Stimulated activated CD4-positive, alpha-beta T cell treated with anti-CD3 and anti-CD28 coated beads, Interleukin-4, amount 100 ng/mL, for 24 hours (primary cell): ENCODE data around the gene LAMTOR1.

ENCODE experiments used
- DNase-seq: peaks from one replicate; pipeline ENCODE4 v3.0.0-alpha.2; 2020

LAMTOR1 gene

GRCh38 chr11:72116019-72116755 is 13.1 kb upstream of the LAMTOR1 start:
- no peak for DNase-seq

DNA sequence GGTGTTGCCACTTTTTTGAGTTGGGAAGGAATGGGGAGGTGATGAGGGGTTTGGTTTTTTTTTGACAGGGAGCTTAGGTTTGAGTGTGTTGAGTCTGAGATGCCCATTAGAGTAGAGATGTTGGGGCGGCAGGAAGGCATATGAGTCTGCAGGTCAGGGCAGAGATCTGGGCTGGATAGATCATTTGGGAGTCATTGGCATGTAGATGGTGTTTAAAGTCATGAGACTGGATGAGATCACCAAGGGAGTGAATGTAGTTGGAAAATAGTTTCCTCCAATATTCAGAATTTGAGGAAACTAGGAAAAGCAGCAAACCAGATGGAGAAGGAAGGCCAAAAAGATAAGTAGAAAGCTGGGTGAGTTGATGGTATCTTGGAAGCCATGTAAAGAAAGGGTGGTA is 11.5 kb upstream of the LAMTOR1 start:
- no peak for DNase-seq

DNA sequence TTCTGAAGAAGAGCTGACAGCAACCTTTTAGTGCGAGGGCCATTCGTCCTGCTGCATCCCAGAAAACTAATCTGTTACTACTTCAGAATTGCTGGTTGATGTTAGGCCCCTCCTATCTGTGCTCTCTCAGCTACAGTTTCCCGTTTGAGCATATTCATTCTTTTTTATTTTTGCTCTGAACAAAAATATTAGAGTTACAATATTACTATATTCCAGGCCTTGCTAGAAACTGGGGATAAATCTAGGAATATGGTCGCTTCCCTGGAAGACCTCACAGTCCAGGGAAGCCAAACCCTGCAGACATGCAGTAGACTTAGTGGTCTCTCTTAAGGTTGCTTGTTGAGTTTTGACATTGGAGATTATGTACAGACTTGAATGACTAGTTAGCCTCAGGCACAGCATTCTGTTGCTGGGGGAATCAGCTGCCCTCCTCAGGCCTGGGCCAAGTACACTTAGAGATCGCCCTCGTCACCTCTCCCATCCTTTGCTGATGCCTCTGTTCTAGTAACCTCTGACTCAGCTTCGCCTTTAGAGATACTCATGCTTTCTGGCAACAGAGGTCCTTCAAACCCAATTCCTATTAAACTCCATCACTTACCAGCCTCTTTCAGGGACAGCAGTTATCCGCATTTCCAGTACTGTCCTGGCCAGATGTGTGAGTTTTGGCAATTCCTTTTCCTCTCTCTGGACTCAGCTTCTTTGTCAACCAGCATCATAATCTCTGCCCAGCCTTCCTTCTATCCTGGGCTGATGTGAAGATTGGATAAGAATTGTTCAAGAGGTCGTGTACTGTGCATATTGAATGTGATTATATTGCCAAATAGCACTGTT is 10.1 kb upstream of the LAMTOR1 start:
- no peak for DNase-seq

DNA sequence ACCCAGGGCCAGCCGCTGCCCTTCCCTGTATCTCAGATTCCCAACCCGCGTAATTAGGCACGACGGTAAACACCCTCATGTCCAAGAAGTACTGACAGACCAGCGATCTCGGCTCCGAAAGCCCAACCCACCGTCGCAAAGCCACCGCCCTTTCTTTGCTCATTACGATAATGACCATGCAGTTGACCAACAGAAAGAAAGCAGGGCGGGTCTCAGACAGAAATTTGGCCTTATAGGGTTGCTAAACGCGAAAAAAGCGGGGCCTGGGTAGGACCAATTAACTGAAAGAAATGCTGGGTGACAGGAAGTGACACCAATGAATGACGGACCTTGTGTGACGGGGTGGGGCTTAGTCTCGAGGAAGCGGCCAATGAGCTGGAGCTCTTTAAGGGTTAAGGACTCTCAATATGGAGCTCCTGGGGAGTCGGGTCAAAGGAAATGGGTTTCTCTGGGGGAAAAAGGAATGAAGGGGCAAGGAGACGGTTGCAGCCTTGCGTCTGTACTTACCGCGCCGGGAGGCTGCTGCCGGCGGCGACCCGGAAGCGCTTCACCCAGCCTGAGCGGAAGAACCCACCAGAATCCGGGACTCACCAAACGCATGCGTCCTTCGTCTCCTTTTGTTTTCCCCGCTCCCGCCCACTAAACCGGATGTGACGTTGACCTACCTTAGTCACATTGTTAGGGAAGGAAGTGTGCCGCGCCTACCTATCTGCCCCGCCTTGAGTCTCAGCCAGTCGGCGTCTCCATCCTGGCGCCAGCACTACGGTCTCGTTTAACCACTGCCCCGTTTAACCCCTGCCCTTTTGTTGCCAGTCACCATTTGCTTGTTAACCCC is 9.3 kb upstream of the LAMTOR1 start, which contains the start of gene ANAPC15:
ANAPC15 (minus strand) TSS at position 553 of the 835 bp plus-strand sequence. CDS start 1,419 bp downstream, outside the sequence.
- peak; percentile 100 for DNase-seq

DNA sequence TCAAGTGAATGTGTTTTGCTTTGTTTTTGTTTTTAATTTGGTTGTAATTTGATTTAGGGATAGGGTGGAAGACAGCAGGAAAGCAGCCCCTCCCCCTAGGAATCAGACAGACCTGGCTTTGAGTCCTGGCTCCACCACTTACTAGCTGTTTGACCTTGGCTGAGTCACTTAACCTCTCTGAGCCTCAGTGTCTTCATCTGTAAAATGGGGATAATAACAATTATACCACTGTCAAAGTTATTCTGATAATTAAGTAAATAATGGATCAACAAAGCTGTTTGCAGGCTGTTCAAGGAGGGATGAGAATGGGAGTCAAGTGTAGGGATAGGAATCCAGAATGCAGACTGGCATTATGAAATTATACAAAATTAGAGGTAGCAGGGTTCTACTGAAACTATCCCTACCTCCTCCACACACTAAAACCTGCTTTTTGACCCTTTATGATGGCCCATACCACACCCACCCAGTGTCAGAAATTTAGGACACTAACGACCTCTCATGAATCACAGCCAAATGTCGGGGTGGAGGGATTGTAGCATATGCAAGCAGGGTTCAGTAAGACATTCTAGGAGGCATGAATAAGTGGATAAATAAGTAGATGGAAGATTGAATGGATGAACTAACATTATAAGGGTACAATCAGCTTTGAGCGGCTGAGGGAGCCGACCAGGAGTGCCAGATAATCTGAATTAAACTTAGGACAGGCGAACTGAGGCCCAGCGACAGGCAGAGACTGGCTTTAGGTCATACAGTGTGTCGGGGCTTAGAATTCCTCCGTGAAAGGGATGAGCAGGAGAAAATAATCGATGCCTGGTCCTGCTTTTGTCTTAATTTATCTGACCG is 8.4 kb upstream of the LAMTOR1 start:
- DNase-seq = no peak

DNA sequence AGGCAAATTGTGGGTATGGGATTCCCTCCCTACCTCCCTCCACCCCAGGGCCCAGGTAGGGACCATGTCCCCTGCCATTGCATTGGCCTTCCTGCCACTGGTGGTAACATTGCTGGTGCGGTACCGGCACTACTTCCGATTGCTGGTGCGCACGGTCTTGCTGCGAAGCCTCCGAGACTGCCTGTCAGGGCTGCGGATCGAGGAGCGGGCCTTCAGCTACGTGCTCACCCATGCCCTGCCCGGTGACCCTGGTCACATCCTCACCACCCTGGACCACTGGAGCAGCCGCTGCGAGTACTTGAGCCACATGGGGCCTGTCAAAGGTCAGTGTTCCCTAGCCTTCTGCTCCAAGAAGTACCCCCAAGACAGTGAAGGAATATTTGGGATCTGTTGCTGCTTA is 2.8 kb upstream of the LAMTOR1 start, which contains the start of gene TOMT:
TOMT (plus strand) TSS at position 37 of the 400 bp plus-strand sequence; CDS start at position 65, 28 bp downstream.
- no peak for DNase-seq

DNA sequence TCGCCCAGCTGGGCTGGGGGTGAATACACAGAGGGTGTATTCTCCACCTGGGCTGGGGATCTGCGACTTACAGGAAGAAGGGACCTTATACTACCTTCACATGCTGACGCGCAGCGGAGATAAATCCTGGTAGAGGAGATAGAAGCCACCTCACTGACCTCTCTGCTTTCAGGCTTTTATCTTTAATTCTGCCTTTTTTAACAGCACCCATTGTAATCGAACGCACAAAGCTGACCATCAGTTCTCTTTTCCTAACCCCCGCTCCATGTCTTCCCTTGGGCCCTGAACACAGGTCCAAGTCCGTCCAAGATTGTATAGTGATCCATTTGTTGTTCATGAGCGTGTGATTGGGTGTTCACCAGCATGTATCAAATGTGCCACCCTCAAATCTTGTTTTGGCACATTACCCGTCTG is 664 bp upstream of the LAMTOR1 start:
- DNase-seq = no peak

GRCh38 chr11:72102631-72102945 is 509 bp downstream of the LAMTOR1 start:
- DNase-seq = no peak

DNA sequence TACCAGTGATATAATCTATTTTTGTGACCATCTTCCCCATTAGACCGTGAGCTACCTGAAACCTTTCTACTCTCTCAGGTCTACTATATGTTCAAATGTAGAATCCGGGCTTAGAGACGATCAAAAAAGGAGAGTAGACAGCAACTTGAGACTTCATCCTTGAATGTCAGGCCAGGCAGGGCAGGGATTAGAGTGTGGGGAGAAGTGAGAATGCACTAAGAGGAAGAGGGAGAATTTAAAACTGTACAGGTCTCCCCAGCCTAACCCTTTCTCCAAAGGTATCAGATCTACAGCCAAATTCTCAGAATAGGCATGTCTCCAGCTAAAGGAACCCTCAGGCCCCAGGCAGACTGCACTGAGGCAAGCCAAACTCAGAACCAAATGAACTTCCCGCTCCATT is 935 bp downstream of the LAMTOR1 start:
- DNase-seq = no peak

DNA sequence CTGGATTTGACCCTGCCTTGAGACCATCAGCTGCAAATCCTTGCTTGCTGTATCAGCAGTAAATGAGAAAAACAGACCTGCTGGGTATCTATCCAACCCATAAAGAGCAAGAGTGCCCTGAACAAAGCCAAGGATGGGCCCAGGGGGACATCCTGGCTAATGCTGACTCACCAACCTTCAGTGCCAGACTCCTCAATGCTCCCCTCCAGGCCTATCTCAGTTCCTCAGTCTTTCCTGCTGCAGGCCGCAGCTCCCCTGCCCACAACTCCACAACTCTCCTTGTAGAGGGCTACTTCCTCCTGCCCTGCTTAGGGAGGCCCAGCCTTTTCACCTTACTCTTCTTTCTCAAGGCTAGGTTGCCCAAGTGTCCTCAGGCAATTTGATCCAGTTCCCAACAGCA is 2.6 kb downstream of the LAMTOR1 start:
- no peak for DNase-seq

DNA sequence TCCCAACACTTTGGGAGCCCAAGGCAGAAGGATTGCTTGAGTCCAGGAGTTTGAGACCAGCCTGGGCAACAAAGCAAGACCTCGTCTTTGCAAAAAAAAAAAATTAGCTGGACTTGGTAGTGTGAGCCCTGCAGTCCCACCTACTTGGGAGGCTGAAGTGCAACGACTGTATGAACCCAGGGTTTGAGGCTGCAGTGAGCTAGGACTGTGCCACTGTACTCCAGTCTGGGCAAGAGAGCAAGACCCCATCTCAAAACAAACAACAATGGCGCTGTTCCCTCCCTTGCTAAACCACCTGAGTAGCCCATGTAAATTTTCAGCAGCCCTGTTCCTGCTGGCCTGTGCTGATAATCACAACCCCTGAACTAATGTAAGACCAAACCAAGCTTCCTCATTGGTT is 3.1 kb downstream of the LAMTOR1 start:
- DNase-seq = no peak

DNA sequence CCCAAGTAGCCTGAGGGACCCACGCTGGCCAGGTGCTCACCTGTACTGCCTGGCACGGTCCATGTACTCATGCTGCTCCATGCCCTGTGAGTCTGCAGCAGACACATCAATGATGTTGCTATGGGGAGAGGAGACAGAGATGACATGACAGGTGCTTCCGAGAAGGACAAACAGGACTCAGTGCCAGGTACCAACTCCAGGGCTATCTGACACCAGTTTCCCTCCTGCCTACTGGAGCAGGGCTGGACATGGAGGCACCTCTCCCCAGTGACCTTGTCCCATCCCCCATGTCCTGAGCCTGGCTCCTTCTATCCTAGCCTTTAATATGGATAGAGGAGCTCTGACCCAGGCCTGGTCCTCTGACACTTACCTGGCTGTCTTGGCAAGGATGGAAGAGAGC is 4.4 kb downstream of the LAMTOR1 start:
- DNase-seq = no peak

GRCh38 chr11:72091292-72091691 is 11.8 kb downstream of the LAMTOR1 start:
- DNase-seq = peak; percentile 70

- no peak for DNase-seq
Observed at GRCh38 chr11:72088076-72088808, 14.9 kb downstream of the LAMTOR1 start.

GRCh38 chr11:72085621-72086351 is 17.3 kb downstream of the LAMTOR1 start:
- no peak for DNase-seq

DNA sequence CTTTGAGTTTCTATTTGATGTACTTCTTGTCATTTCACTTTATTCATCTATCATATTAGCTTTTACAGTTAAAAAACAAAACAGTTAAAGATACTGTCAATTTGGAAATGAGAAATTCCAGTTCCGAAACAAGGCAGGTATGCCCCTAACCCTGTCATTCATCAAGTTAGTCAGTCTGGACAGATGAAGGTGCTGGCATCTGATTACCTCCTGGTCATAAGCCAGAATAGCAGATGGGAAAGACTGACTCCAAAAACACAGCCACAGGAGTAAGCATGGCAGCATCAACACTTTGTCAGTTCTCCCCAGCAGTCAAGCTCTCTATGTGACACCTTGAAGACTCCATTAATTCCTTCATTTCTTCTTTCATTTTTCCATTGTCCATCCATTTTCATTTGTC is 18.1 kb downstream of the LAMTOR1 start:
- no peak for DNase-seq

- no peak for DNase-seq
Observed at GRCh38 chr11:72084076-72084475, 19.0 kb downstream of the LAMTOR1 start.

DNA sequence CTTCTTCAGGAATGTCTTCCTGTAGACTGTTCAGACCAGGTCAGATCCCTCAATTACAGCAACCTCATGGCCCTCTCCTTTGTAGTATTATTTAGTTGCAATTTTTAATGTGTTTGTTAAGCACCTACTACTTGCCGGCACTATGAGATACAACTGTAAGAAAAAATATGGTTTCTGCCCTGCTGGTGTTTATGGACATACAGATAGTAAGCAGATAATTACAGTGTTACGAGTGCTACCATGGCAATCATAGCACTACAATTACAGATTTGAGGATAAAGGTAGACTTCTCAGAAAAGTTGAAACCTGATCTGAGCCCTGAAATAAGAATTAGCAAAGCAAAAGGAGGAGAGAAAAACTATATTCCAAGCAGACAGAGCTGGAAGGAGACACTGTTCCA is 19.7 kb downstream of the LAMTOR1 start:
- DNase-seq = no peak

- no peak for DNase-seq
Observed at GRCh38 chr11:72081821-72082453, 21.2 kb downstream of the LAMTOR1 start.

GRCh38 chr11:72081184-72081644 is 21.9 kb downstream of the LAMTOR1 start:
- DNase-seq = no peak
